Measurements from ENCODE around the gene FANK1.

DNA sequence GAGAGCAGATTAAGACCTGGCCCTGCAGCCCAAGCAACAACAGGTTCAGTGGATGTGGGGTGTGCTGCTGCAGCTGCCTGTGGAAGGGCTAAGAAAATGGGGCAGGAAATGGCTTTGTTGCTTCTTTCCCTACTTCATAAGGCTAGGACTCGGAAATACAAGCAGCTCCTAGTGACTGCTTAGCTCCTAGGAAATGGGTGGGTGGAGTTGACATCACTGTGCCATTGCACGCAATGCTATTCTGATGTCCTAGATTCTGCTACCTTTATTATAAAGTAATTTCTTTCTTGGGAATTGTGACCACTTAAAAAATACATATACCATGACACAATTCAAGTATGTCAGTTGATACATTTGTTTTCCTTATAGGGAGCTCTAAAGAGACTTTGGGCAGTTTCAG lies 155.8 kb downstream of the FANK1 start:
- no peak for TF ChIP-seq MYC (IDR thresholded peaks at IDR 0.05; ENCODE audit: borderline replicate concordance, low read length)
- TF ChIP-seq, protein P1, sequence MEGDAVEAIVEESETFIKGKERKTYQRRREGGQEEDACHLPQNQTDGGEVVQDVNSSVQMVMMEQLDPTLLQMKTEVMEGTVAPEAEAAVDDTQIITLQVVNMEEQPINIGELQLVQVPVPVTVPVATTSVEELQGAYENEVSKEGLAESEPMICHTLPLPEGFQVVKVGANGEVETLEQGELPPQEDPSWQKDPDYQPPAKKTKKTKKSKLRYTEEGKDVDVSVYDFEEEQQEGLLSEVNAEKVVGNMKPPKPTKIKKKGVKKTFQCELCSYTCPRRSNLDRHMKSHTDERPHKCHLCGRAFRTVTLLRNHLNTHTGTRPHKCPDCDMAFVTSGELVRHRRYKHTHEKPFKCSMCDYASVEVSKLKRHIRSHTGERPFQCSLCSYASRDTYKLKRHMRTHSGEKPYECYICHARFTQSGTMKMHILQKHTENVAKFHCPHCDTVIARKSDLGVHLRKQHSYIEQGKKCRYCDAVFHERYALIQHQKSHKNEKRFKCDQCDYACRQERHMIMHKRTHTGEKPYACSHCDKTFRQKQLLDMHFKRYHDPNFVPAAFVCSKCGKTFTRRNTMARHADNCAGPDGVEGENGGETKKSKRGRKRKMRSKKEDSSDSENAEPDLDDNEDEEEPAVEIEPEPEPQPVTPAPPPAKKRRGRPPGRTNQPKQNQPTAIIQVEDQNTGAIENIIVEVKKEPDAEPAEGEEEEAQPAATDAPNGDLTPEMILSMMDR (IDR thresholded peaks at IDR 0.05) = no peak
- TF ChIP-seq, protein P2, sequence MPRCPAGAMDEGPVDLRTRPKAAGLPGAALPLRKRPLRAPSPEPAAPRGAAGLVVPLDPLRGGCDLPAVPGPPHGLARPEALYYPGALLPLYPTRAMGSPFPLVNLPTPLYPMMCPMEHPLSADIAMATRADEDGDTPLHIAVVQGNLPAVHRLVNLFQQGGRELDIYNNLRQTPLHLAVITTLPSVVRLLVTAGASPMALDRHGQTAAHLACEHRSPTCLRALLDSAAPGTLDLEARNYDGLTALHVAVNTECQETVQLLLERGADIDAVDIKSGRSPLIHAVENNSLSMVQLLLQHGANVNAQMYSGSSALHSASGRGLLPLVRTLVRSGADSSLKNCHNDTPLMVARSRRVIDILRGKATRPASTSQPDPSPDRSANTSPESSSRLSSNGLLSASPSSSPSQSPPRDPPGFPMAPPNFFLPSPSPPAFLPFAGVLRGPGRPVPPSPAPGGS (IDR thresholded peaks at IDR 0.05) = no peak
- no peak for TF ChIP-seq FOSB (CRISPR knock-in tag; IDR thresholded peaks at IDR 0.05)
